Measurements from ENCODE around the gene MED14.

Gene MED14

GRCh38 chrX:40607381-40607780 is 128.0 kb downstream of the MED14 start:
- H3K79me2 ChIP-seq, result no peaks in the 10 kb centered on the region

GRCh38 chrX:40603446-40603845 is 131.9 kb downstream of the MED14 start:
- H3K27me3 ChIP-seq (ENCODE audit: control insufficient read depth, insufficient read depth, low read length), result no peaks in the 10 kb centered on the region
- no peak overlapping the region for H3K4me3 ChIP-seq (ENCODE audit: low read depth, low read length)
- H3K9me3 ChIP-seq (ENCODE audit: control insufficient read depth, low read length), result no peaks in the 10 kb centered on the region
- H3K79me2 ChIP-seq, result no peaks in the 10 kb centered on the region
- no peak overlapping the region for H3K9ac ChIP-seq
- no peak for TF ChIP-seq CTCF (IDR thresholded peaks at IDR 0.05)
- no peak overlapping the region for H2AFZ ChIP-seq
- H3K4me1 ChIP-seq, result no peaks in the 10 kb centered on the region
- no peaks in the 10 kb centered on the region for H3K36me3 ChIP-seq (ENCODE audit: control insufficient read depth, insufficient read depth, low read length)
- no peak overlapping the region for H3K27ac ChIP-seq
- no peak overlapping the region for H3K4me2 ChIP-seq (ENCODE audit: low read length)

More at GRCh38 chrX:40607381-40607780, 128.0 kb downstream of the MED14 start:
- Histone ChIP-seq H3K27me3 (ENCODE audit: control insufficient read depth, insufficient read depth, low read length) (no peaks in the 10 kb centered on the region), H3K4me3 (ENCODE audit: low read depth, low read length) (no peak overlapping the region), H3K9me3 (ENCODE audit: control insufficient read depth, low read length) (no peaks in the 10 kb centered on the region), H3K9ac (no peak overlapping the region), H2AFZ (no peak overlapping the region), H3K4me2 (ENCODE audit: low read length) (no peak overlapping the region), H3K36me3 (ENCODE audit: control insufficient read depth, insufficient read depth, low read length) (no peaks in the 10 kb centered on the region), H3K27ac (no peak overlapping the region), H3K4me1 (no peaks in the 10 kb centered on the region)
- TF ChIP-seq CTCF (IDR thresholded peaks at IDR 0.05), result no peak

All from parathyroid adenoma (tissue), 2 donors.